B cell (primary cell): ENCODE results near the gene LIPC. TPM values are rescaled to one million over a fixed set of nuclear protein-coding genes. Genes with fewer than 3 reads are reported as not detected.

Source experiments
- ATAC-seq: fragments of 200-7000 bp; cut with Tn5 transposase; one replicate; pipeline ENCODE4 v1.10.0; 2021; ENCODE audit warnings: low read depth, mild to moderate bottlenecking, moderate number of reproducible peaks, moderate library complexity
- CTCF ChIA-PET: fragments of 350-600 bp; sonication (Branson Sonifier 250); formaldehyde crosslinking; loops from one replicate; lab custom pipeline; 2021; ENCODE audit warnings: antibody characterized with exemption, inconsistent platforms; lab: Charles Lee
- POLR2A ChIA-PET: fragments of 350-600 bp; sonication (Branson Sonifier 250); formaldehyde crosslinking; loops from one replicate; lab custom pipeline; 2021; ENCODE audit warnings: antibody characterized with exemption; lab: Charles Lee
- DNase-seq: peaks from one replicate; pipeline ENCODE4 v3.0.0; 2013
- H2AFZ ChIP-seq: 2 replicates; pipeline ENCODE4 v1.6.1; 2012; ENCODE audit warnings: mild to moderate bottlenecking, low read depth, low read length; ENCODE audit not compliant: insufficient read depth, poor library complexity, severe bottlenecking
- H3K27ac ChIP-seq, 2 donors: 1 replicate in 1 of 2; 2 replicates in 1 of 2; pipeline ENCODE4 v1.5.1; 2012 to 2013; ENCODE audit warnings: low read length in 2 of 2, mild to moderate bottlenecking in 2 of 2, moderate library complexity in 1 of 2
- H3K27me3 ChIP-seq, 4 experiments: fragments of 200-600 bp in 1 of 4; sonication (generic) in 1 of 4; replicated peaks in 1 of 4; 1 replicate in 2 of 4; 2 replicates in 2 of 4; pipeline versions ENCODE4 v1.6.1 to v1.7.0; 2013 to 2016; ENCODE audit warnings: low read length in 3 of 4, mild to moderate bottlenecking in 2 of 4, mixed read lengths in 1 of 4, moderate library complexity in 1 of 4; ENCODE audit not compliant: insufficient read depth in 4 of 4, control insufficient read depth in 3 of 4; ENCODE audit errors: control extremely low read depth in 1 of 4
- H3K36me3 ChIP-seq, 2 experiments: replicated peaks in 1 of 2; 1 replicate in 1 of 2; 2 replicates in 1 of 2; pipeline versions ENCODE4 v1.6.1 to v1.7.1; 2013; ENCODE audit warnings: low read length in 1 of 2; ENCODE audit not compliant: insufficient read depth in 2 of 2, control insufficient read depth in 1 of 2; ENCODE audit errors: control extremely low read depth in 1 of 2, extremely low read depth in 1 of 2
- H3K4me1 ChIP-seq, 2 donors: fragments of 200-600 bp in 1 of 2; sonication (generic) in 1 of 2; 1 replicate in 1 of 2; 2 replicates in 1 of 2; pipeline versions ENCODE4 v1.5.1 to v1.6.1; 2013 to 2017; ENCODE audit warnings: low read length in 2 of 2; ENCODE audit not compliant: control insufficient read depth in 2 of 2, insufficient read depth in 2 of 2
- H3K4me2 ChIP-seq: replicated peaks from 2 replicates; pipeline ENCODE3; 2012; ENCODE audit warnings: mild to moderate bottlenecking, low read depth, low read length; ENCODE audit not compliant: poor library complexity, severe bottlenecking
- H3K4me3 ChIP-seq, 5 experiments: fragments of 200-600 bp in 1 of 5; sonication (generic) in 1 of 5; 1 replicate in 3 of 5; 2 replicates in 2 of 5; pipeline versions ENCODE4 v1.5.1 to v1.7.0; 2011 to 2016; ENCODE audit warnings: low read length in 4 of 5, mild to moderate bottlenecking in 4 of 5, low read depth in 2 of 5, control low read depth in 1 of 5, moderate library complexity in 1 of 5; ENCODE audit not compliant: insufficient read depth in 1 of 5; ENCODE audit errors: control extremely low read depth in 1 of 5, extremely low read depth in 1 of 5
- H3K79me2 ChIP-seq: fragments of 200-600 bp; sonication (generic); one replicate; pipeline ENCODE4 v1.6.0; 2016; ENCODE audit warnings: low read length; ENCODE audit not compliant: control insufficient read depth, insufficient read depth
- H3K9ac ChIP-seq: fragments of 200-600 bp; sonication (generic); 2 replicates; pipeline ENCODE4 v1.6.1; 2017; ENCODE audit warnings: mild to moderate bottlenecking, low read length, moderate library complexity
- H3K9me3 ChIP-seq, 3 donors: one replicate each; pipeline versions ENCODE4 v1.6.1 to v1.7.1; 2013; ENCODE audit warnings: low read length in 2 of 3; ENCODE audit not compliant: control insufficient read depth in 2 of 3, insufficient read depth in 1 of 3; ENCODE audit errors: control extremely low read depth in 1 of 3
- H4K20me1 ChIP-seq: 2 replicates; pipeline ENCODE4 v1.6.0; 2012; ENCODE audit warnings: mild to moderate bottlenecking, low read length; ENCODE audit not compliant: insufficient read depth, control insufficient read depth, poor library complexity, severe bottlenecking
- H3K27ac Mint-ChIP-seq: one replicate; pipeline ENCODE4 v1.8.0; 2021; ENCODE audit warnings: mixed read lengths
- H3K27me3 Mint-ChIP-seq: one replicate; pipeline ENCODE4 v1.8.0; 2021; ENCODE audit warnings: mixed read lengths
- H3K4me1 Mint-ChIP-seq: one replicate; pipeline ENCODE4 v1.8.0; 2021; ENCODE audit warnings: mixed read lengths
- H3K4me3 Mint-ChIP-seq: one replicate; pipeline ENCODE4 v1.8.0; 2021; ENCODE audit warnings: mixed read lengths
- H3K9me3 Mint-ChIP-seq: one replicate; pipeline ENCODE4 v1.8.0; 2022; ENCODE audit warnings: mixed read lengths; ENCODE audit not compliant: insufficient read depth
- EZH2 ChIP-seq: IDR thresholded peaks from 2 replicates; pipeline ENCODE4 v1.6.1; 2012; ENCODE audit warnings: borderline replicate concordance, low read depth, mild to moderate bottlenecking, moderate library complexity, low read length; ENCODE audit not compliant: insufficient read depth, poor library complexity, severe bottlenecking
- WGBS: methylation state at CpG from one replicate; pipeline ENCODE4 v1.1.5; 2013; ENCODE audit warnings: missing lambda C conversion rate; ENCODE audit not compliant: insufficient coverage; 5-methylcytosine and 5-hydroxymethylcytosine counted together
- intact Hi-C: fragments of 100-400 bp; cut with micrococcal nuclease; formaldehyde crosslinking; loops from one replicate; pipeline ENCODE4 v1.10.0; 2022
- polyA plus RNA-seq: library from polyadenylated mRNA; depleted of rRNA; stranded (reverse); fragments of >200 nt; gene quantifications from 2 replicates; pipeline ENCODE4 v1.2.3, GENCODE V29; 2012
- total RNA-seq, 2 donors: library from RNA; stranded (reverse); fragments of 120-200 nt in 1 of 2; gene quantifications; 1 replicate in 1 of 2; 2 replicates in 1 of 2; pipeline versions ENCODE4 v1.2.3 to v1.2.4, GENCODE V29; 2013 to 2022
- TF ChIP-seq, protein P1 (sequence below): fragments of 200-600 bp; IDR thresholded peaks from one replicate; pipeline ENCODE4 v1.8.0; 2022; ENCODE audit warnings: antibody characterized with exemption, mild to moderate bottlenecking

Gene LIPC
- total and polyA plus RNA-seq, 2 donors (not counting 1 experiment from before 2014, with no cell fraction given) = not detected

DNA sequence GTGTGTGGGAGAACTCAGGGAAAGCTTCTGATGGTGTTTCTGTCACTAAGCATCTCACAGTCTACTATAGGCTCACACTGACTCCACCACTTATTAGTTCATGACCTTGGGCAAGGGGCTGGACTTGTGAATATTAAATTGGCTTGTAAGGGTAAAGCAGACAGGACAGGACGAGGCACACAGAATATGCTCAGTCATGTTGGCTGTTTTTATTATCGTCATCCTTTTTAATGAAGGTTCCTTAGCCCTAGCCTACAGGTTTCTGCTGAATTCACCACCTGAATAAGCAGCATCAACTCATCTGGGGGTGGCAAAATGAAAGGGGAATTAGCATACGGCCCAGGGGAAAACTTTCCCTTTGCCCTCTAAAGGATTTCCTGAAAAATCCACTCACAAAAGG lies 39.6 kb upstream of the LIPC start:
- Histone ChIP-seq H2AFZ (no peak overlapping the region), H3K9me3 (no peaks in the 10 kb centered on the region), H3K4me2 (no peak overlapping the region), H3K36me3 (no peaks in the 10 kb centered on the region), H4K20me1 (no peaks in the 10 kb centered on the region), H3K79me2 (no peaks in the 10 kb centered on the region), H3K27me3 (no peaks in the 10 kb centered on the region), H3K4me1 (no peaks in the 10 kb centered on the region), H3K4me3 (no peak overlapping the region), H3K27ac (no peak overlapping the region), H3K9ac (no peak overlapping the region)
- H3K9me3 Mint-ChIP-seq = no peaks in the 10 kb centered on the region
- ChIA-PET POLR2A (no interaction called here), CTCF (no interaction called here)
- peaks cover 6% of the 10 kb centered on the region for H3K27me3 Mint-ChIP-seq
- WGBS = 100% methylated on average over 1 of the region's 3 CpGs
- H3K4me3 Mint-ChIP-seq = no peak overlapping the region
- intact Hi-C loops = no loop called here
- TF ChIP-seq, protein P1, sequence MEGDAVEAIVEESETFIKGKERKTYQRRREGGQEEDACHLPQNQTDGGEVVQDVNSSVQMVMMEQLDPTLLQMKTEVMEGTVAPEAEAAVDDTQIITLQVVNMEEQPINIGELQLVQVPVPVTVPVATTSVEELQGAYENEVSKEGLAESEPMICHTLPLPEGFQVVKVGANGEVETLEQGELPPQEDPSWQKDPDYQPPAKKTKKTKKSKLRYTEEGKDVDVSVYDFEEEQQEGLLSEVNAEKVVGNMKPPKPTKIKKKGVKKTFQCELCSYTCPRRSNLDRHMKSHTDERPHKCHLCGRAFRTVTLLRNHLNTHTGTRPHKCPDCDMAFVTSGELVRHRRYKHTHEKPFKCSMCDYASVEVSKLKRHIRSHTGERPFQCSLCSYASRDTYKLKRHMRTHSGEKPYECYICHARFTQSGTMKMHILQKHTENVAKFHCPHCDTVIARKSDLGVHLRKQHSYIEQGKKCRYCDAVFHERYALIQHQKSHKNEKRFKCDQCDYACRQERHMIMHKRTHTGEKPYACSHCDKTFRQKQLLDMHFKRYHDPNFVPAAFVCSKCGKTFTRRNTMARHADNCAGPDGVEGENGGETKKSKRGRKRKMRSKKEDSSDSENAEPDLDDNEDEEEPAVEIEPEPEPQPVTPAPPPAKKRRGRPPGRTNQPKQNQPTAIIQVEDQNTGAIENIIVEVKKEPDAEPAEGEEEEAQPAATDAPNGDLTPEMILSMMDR = no peak
- no peak for TF ChIP-seq EZH2
- H3K4me1 Mint-ChIP-seq = no peaks in the 10 kb centered on the region
- H3K27ac Mint-ChIP-seq = no peak overlapping the region
- DNase-seq (no peak), ATAC-seq (no peak)

DNA sequence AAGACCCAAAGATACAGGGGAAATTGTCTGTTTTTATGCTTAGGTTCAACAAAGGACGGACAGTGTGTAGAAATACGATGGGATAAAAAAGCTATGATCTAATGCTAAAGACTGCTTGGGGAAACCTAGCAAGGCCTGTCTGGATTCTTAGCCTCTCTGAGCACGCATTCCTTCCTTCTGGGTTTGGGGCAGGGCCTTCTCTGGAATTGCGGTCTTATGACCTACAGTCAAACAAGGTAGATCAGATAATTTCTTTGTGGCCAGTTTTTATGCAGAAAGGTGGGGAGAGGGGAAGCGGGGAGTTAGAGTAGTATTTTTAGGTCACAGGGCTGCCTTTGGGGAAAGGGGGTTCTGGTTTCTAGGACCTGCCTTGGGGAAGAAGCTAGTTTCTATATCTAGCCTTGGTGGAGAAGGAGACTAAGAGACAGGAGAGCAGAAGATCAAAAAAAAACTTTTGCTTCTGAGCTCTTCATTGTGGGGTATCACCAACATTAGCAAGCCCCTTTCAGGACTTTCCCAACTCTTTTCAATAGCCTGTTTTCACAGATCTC lies 39.1 kb upstream of the LIPC start:
- Histone ChIP-seq H2AFZ (no peak overlapping the region), H3K4me1 (no peaks in the 10 kb centered on the region), H3K36me3 (no peaks in the 10 kb centered on the region), H4K20me1 (no peaks in the 10 kb centered on the region), H3K79me2 (no peaks in the 10 kb centered on the region), H3K27me3 (no peaks in the 10 kb centered on the region), H3K9ac (no peak overlapping the region), H3K9me3 (no peaks in the 10 kb centered on the region), H3K4me3 (no peak overlapping the region), H3K4me2 (no peak overlapping the region), H3K27ac (no peak overlapping the region)
- Mint-ChIP-seq H3K27me3 (peaks cover 6% of the 10 kb centered on the region), H3K4me3 (no peak overlapping the region), H3K9me3 (no peaks in the 10 kb centered on the region), H3K27ac (no peak overlapping the region), H3K4me1 (no peaks in the 10 kb centered on the region)
- ChIA-PET POLR2A (no interaction called here), CTCF (no interaction called here)
- DNase-seq (no peak), ATAC-seq (no peak)
- TF ChIP-seq, protein P1 = no peak
- TF ChIP-seq EZH2 = no peak
- intact Hi-C loops = no loop called here
- 88% methylated on average over 5 of the region's 5 CpGs for WGBS
